Chondrocyte (in vitro differentiated cells): ENCODE measurements around the gene ALDH7A1. TPM values are rescaled to one million over a fixed set of nuclear protein-coding genes. Genes with fewer than 3 reads are reported as not detected.
A peak's percentile ranks its signal among the peaks of the same experiment; 100 is the strongest.

ENCODE experiments used
- DNase-seq: peaks from one replicate; pipeline ENCODE4 v3.0.0; 2021; ENCODE audit warnings: mixed read lengths, low spot score
- H3K27ac Mint-ChIP-seq: one replicate; pipeline ENCODE4 v1.8.0; 2021; ENCODE audit warnings: mild to moderate bottlenecking, moderate library complexity, mixed read lengths; ENCODE audit not compliant: unreplicated experiment
- H3K27me3 Mint-ChIP-seq: 2 replicates; pipeline ENCODE4 v1.8.0; 2021; ENCODE audit warnings: low read depth, mixed read lengths
- H3K36me3 Mint-ChIP-seq: 2 replicates; pipeline ENCODE4 v1.8.0; 2021; ENCODE audit warnings: low read depth, mixed read lengths
- H3K4me1 Mint-ChIP-seq: 2 replicates; pipeline ENCODE4 v1.8.0; 2021; ENCODE audit warnings: low read depth, mild to moderate bottlenecking, mixed read lengths
- H3K4me3 Mint-ChIP-seq: one replicate; pipeline ENCODE4 v1.8.0; 2021; ENCODE audit warnings: mild to moderate bottlenecking, moderate library complexity, mixed read lengths; ENCODE audit not compliant: unreplicated experiment
- H3K9me3 Mint-ChIP-seq: 2 replicates; pipeline ENCODE4 v1.8.0; 2021; ENCODE audit warnings: low read depth, mixed read lengths
- total RNA-seq: library from RNA; stranded (reverse); gene quantifications from 3 replicates; pipeline ENCODE4 v1.2.1, GENCODE V29; 2021
- TF ChIP-seq, protein P1 (sequence below): fragments of 200-600 bp; sonication (generic); IDR thresholded peaks from 2 replicates; pipeline ENCODE4 v1.5.0; 2021; ENCODE audit warnings: antibody characterized with exemption, mild to moderate bottlenecking, moderate library complexity

ALDH7A1 gene
- total RNA-seq, 1 donor from 2014 or later = 54.0 TPM

DNA sequence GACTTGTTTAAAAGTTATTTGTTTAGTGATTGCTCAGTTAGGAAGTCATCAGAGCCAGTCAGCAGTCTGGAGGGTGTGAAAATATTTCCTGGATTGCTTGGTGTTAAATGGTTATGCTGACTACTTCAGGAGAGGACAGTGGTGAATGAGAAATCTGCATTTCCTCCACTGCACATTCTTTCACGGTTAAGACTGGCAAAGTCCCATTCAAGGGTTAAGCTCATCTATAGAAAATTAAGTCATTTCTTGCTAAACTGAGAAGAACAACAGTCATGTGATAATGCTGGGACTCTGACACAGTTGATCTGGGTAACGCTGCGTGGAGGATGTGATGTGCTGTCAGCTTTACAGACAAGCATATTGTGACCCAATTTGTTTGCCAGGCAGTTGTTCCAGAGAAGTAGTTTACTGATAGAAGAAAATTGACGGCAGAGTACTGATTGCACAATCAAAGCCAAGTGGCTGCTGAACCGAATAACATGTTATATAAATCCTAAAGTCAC lies 91.4 kb downstream of the ALDH7A1 start:
- Mint-ChIP-seq H3K36me3 (peaks cover 3% of the 10 kb centered on the region), H3K27ac (peak overlapping the region; percentile 82)

DNA sequence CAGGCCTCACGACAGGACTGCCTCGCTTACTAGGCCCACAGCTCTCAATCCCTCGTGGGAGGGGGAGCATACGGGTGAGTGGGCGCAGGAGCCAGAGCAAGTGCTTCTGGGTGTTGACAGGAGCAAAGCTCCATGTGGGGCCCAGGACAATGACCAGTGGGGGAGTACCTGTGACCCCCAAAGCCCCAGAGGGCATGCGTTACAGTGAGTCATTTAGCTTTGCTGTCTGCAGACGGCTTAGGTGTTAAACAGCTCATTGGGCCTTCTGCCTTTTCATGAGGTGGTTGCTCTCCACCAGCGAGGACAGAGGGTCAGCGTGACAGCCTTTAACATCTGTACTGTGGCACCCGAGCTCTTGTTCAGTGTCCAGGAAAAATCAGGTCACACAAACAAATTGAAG lies 93.6 kb downstream of the ALDH7A1 start:
- no peak overlapping the region for H3K4me3 Mint-ChIP-seq
- peaks cover 20% of the 10 kb centered on the region for H3K4me1 Mint-ChIP-seq
- no peaks in the 10 kb centered on the region for H3K27me3 Mint-ChIP-seq
- no peaks in the 10 kb centered on the region for H3K9me3 Mint-ChIP-seq
- DNase-seq = no peak
- TF ChIP-seq, protein P1, sequence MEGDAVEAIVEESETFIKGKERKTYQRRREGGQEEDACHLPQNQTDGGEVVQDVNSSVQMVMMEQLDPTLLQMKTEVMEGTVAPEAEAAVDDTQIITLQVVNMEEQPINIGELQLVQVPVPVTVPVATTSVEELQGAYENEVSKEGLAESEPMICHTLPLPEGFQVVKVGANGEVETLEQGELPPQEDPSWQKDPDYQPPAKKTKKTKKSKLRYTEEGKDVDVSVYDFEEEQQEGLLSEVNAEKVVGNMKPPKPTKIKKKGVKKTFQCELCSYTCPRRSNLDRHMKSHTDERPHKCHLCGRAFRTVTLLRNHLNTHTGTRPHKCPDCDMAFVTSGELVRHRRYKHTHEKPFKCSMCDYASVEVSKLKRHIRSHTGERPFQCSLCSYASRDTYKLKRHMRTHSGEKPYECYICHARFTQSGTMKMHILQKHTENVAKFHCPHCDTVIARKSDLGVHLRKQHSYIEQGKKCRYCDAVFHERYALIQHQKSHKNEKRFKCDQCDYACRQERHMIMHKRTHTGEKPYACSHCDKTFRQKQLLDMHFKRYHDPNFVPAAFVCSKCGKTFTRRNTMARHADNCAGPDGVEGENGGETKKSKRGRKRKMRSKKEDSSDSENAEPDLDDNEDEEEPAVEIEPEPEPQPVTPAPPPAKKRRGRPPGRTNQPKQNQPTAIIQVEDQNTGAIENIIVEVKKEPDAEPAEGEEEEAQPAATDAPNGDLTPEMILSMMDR = no peak
- H3K27ac Mint-ChIP-seq = peak overlapping the region; percentile 13
- H3K36me3 Mint-ChIP-seq = peaks cover 10% of the 10 kb centered on the region

More for the DNA sequence above, 91.4 kb downstream of the ALDH7A1 start:
- H3K9me3 Mint-ChIP-seq = no peaks in the 10 kb centered on the region
- DNase-seq = no peak
- TF ChIP-seq, protein P1 = no peak
- H3K4me1 Mint-ChIP-seq = peaks cover 18% of the 10 kb centered on the region
- no peaks in the 10 kb centered on the region for H3K27me3 Mint-ChIP-seq
- no peak overlapping the region for H3K4me3 Mint-ChIP-seq

DNA sequence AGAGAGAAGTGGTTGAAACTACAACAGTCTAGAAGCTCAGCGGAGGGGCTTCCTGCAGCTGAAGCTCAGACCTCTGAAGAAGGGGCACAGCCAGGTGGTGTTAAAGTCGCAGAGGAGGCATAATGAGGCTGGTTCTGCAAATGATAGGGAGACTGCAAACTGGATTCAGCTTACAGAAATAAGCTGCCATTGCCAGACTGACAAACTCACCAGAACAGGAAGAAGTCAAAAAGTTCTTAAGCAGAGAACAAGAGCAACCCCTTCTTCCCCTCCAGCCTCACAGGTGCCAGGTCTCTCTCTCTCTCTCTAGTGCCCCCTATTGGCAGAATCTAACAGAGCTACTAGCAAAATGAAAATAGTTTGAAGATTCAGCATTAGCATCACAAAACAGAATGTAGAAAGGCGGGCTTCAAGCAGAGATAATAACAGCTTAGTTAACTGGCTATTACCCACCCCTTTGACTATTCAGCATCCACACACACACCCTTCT lies 95.1 kb downstream of the ALDH7A1 start:
- Mint-ChIP-seq H3K36me3 (peaks cover 19% of the 10 kb centered on the region), H3K4me3 (no peak overlapping the region), H3K9me3 (no peaks in the 10 kb centered on the region), H3K27me3 (no peaks in the 10 kb centered on the region), H3K27ac (no peak overlapping the region), H3K4me1 (peaks cover 24% of the 10 kb centered on the region)
- no peak for DNase-seq
- TF ChIP-seq, protein P1 = peak; percentile 73

DNA sequence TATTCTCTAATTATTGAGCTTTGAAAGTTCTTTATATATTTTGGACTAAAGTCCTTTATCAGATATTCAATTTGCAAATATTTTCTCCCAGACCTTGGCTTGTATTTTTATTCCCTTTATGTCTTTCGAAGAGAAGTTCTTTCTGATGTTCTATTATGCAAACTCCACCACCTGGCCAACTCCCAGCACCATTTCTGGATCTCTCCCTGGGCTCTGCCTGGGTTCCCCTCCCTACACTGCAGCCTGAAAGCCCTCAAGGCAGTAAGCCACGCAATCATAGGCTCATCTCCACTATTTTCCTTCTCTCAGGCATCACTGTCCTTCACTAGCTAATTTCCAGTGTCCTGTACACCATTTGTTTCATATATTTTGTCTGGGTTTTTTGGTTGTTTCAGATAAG lies 95.7 kb downstream of the ALDH7A1 start:
- Mint-ChIP-seq H3K27me3 (no peaks in the 10 kb centered on the region), H3K4me1 (peaks cover 22% of the 10 kb centered on the region), H3K36me3 (peaks cover 20% of the 10 kb centered on the region), H3K4me3 (no peak overlapping the region), H3K9me3 (no peaks in the 10 kb centered on the region), H3K27ac (no peak overlapping the region)
- DNase-seq = no peak
- TF ChIP-seq, protein P1 = no peak

DNA sequence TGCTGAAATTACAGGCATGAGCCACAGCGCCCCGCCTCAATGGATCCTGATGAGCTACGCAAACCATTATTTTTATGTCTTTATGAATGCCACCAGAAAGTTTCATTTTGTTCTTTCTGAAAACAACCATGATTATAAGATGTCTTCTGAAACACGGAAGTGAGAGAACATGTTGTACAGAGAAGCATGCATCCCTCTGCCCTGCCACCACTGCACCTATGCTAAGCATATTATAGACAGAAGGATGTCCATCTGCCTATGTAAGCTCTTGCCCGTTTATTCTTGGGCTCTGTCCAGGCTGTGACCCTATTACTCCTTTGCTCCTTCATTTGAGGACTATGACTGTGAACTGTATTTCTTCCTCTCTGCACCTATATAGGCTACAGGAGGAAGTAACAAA lies 97.5 kb downstream of the ALDH7A1 start:
- Mint-ChIP-seq H3K4me3 (no peak overlapping the region), H3K27ac (peak overlapping the region; percentile 8), H3K9me3 (no peaks in the 10 kb centered on the region), H3K4me1 (peaks cover 16% of the 10 kb centered on the region), H3K36me3 (peaks cover 31% of the 10 kb centered on the region), H3K27me3 (no peaks in the 10 kb centered on the region)
- no peak for DNase-seq
- TF ChIP-seq, protein P1 = no peak
